ENCODE data around the gene NDUFA5. TPM values are rescaled to one million over a fixed set of nuclear protein-coding genes. Genes with fewer than 3 reads are reported as not detected.

Gene NDUFA5
- 1,264 and 1,364 TPM in 2 replicates for polyA plus RNA-seq

DNA sequence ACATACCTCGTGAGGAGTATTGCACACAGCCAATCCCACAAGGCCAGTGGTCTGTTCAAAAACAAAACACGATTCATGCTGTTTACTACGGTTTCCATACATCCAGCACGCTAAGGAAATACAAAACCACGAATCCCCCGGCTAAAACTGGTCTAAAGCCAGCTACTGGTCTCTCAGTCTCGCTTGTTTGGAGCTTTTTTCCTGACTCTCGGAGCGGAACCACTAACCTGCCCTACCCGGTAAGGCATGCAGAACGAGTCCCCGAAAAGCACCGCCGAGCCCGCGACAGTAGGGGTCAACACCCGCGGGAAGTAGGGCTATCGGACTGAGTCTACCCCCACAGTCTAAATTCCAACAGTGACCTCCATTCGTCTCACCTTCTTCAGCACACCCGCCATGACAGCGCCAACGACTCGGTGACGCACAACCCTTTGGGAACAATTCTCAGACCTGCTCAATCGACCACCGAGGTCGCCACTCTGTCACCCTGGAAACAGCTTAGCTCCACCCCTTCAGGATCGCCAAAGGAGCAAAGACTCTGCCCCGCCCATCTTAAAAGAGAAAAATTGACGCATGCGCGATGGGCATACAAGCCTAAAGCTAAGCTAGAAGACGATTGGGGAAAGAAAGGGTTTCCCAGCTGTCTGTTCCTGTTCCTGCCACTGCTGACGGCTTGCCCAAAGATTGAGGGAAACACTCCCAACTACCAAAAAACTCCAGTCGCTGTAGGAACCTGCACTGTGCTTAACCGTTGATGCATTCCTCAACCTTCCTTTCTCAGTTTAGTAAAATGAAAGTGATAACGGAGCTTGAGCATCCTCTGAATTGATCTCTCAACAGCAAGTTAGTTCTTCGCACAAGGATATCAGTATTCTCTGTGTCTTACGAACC lies at the start of gene NDUFA5:
Gene NDUFA5 (minus strand): TSS at position 421 of the 891 bp plus-strand sequence. CDS start 23 bp downstream, at position 398.

DNA sequence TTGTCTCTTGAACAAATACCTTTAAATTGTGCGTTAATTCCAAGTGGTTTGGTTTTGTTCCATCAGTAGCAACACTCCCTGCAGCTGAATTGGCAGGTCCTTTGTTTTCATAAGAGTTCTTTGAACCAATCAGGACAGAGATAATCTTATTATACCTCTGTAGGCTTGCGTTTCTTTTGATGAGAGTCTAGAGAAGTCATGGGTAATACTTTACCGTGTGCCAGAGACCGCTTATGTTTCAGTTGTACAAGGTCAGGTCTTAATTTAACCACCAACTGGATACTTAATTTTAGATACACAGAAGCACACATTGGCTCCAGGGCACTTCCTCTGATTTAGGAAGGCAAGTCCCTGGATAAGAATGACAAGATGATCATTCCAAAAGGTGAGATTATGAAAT lies 43.9 kb upstream of the NDUFA5 start, which contains the start of gene ASB15:
Gene ASB15 (plus strand): TSS at position 292 of the 400 bp plus-strand sequence. CDS start 12,682 bp downstream, outside the sequence.

DNA sequence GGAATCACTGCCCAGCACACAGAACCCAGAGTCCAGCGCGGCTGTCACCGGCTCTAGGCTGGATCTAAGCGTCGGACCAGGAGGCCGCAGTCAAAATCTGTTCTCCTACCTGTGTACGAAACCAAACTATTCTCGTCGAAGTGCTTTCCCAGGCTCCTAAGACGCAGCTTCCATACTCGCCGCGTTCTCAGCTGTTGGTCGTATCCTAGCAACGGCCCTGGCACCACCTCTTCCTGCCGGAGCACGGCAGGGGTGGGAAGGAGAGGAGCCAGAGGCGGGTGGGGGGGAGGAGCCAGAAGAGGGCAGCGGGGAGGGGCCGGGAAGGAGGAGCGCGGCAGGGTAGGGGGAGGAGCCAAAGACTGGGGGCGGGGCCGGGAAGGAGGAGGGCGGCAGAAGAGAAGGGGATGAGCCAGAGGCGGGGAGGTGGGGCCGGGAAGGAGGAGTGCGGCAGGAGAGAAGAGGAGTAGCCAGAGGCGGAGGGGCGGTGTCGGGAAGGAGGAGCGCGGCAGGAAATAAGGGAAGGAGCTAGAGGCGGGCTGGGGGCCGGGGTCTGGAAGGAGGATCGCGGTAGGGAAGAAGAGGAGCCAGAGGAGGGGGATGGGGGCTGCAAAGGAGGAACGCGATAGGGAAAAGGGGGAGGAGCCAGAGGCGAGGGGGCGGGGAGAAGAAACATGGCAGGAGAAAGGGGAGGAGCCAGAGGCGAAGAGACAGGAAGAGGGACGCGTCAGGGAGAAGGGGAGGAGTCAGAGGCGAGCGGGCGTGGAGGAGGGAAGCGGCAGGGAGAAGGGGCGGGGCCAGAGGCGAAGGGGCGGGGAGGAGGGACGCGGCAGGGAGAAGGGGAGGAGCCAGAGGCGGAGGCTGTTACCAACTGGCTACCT lies 23.0 kb downstream of the NDUFA5 start, which contains the start of gene IQUB:
Gene IQUB (minus strand): TSS at position 213 of the 878 bp plus-strand sequence. CDS start 22,255 bp downstream, outside the sequence.

Other genes starting within 250 kb of the NDUFA5 start
- 0.34 and 2.9 TPM in 2 replicates for gene IQUB, start 23.2 kb downstream of the NDUFA5 start, polyA plus RNA-seq
- 0.28 TPM in 1 of 2 replicates, not detected in the other for gene ASB15, start 44.0 kb upstream of the NDUFA5 start, polyA plus RNA-seq
- not detected in 2 replicates for gene LMOD2, start 98.0 kb upstream of the NDUFA5 start, polyA plus RNA-seq
- gene WASL, start 191.2 kb upstream of the NDUFA5 start, polyA plus RNA-seq: 84.9 and 97.6 TPM in 2 replicates

Data from Purkinje cell (primary cell).